ENCODE results near the gene FRMD5.
"Not testable (repeated sequence)": the region's sequence is repeated elsewhere in the genome, so short reads cannot be mapped to it uniquely, and the experiment has no call there.

Gene FRMD5

DNA sequence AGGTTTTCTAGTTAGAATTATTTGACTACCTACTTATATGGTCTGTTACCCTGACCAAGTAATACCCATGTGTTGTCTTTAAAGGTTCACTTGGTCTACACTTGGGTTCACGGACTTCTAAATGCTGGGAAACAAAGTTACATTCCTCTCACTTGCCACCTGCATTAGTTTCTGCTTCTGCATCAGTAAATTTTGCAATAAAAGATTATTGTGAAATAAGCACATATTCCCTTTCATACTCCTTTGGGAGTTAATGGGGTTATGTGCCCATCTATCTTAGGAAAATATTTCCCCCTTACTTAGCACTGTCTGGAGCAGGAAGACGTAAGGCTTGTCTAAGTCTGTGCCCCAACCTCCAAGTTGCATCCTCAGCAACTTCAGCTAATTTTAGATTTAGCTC, 160.7 kb downstream of the FRMD5 start:
- TF ChIP-seq, protein P1, sequence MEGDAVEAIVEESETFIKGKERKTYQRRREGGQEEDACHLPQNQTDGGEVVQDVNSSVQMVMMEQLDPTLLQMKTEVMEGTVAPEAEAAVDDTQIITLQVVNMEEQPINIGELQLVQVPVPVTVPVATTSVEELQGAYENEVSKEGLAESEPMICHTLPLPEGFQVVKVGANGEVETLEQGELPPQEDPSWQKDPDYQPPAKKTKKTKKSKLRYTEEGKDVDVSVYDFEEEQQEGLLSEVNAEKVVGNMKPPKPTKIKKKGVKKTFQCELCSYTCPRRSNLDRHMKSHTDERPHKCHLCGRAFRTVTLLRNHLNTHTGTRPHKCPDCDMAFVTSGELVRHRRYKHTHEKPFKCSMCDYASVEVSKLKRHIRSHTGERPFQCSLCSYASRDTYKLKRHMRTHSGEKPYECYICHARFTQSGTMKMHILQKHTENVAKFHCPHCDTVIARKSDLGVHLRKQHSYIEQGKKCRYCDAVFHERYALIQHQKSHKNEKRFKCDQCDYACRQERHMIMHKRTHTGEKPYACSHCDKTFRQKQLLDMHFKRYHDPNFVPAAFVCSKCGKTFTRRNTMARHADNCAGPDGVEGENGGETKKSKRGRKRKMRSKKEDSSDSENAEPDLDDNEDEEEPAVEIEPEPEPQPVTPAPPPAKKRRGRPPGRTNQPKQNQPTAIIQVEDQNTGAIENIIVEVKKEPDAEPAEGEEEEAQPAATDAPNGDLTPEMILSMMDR (IDR thresholded peaks at IDR 0.05; ENCODE audit: extremely low read depth, insufficient read depth, missing control alignments), result no peak
- DNase-seq (ENCODE audit: low spot score), result no peak
- in situ Hi-C loops (cut with MboI; ENCODE audit: low pct_unique_long_range_greater_than_20kb, low sequenced_read_pairs, unreplicated experiment), result no loop called here

DNA sequence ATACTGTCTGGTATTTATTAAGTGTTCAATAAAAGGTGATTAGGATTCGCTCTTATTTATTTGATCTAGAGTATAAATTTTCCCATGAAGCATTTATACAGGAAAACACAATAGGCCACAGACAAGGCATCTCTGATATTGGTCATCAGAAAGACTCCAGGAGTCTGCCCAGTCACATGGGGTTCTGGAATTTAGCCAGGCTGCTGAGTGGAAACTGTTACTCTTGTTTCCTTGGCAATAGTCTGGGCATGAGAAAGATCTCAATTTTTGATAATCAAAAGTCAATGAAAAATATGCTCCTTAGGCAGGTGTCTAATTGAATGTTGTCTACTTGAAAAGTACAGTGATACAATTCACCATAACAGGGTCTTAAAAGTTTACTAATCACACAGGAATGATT, 161.2 kb downstream of the FRMD5 start:
- TF ChIP-seq, protein P1 (IDR thresholded peaks at IDR 0.05; ENCODE audit: extremely low read depth, insufficient read depth, missing control alignments), result no peak
- in situ Hi-C loops (cut with MboI; ENCODE audit: low pct_unique_long_range_greater_than_20kb, low sequenced_read_pairs, unreplicated experiment), result no loop called here
- no peak for DNase-seq (ENCODE audit: low spot score)

DNA sequence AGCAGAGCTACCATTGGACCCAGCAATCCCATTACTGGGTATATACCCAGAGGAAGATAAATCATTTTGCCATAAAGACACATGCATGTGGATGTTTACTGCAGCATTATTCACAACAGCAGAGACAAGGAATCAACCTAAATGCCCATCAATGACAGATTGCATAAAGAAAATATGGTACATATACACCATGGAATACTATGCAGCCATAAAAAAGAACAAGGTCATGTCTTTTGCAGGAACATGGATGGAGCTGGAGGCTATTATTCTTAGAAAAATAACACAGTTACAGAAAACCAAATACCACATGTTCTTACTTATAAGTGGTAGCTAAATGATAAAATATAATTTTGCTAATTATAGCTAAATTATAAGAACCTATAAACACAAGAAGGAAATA, 162.3 kb downstream of the FRMD5 start:
- in situ Hi-C loops (cut with MboI; ENCODE audit: low pct_unique_long_range_greater_than_20kb, low sequenced_read_pairs, unreplicated experiment), result not testable (repeated sequence)

DNA sequence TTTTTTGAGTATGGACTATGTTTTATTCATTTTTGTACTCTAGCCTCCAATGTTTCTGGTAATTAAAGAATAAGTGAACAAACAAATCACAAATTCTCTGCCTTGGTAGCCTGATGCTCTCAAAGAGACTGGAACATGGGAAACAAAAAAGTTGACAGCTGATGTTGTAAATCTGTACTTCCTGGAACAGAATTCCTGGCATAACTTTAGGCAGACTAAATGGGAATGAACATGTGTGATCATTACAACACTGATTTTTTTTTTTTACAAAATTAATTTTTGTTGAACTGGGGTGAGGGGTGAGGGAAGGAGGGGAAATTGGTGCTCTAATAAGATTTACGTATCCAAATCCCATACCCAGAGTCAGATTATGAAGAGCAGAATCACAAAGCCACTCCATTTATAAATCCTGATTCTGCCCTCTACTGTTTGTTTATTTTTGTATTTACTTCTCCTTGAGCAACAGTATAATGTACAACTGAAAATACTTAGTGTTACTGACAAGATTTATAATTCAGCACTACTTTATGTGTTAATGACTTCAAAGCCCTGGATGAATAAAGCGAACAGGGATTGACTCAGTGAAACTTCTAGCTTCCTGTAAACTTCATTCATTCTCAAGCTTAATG, 165.0 kb downstream of the FRMD5 start:
- TF ChIP-seq, protein P1 (IDR thresholded peaks at IDR 0.05; ENCODE audit: extremely low read depth, insufficient read depth, missing control alignments), result no peak
- DNase-seq (ENCODE audit: low spot score), result no peak
- in situ Hi-C loops (cut with MboI; ENCODE audit: low pct_unique_long_range_greater_than_20kb, low sequenced_read_pairs, unreplicated experiment), result no loop called here

More for the DNA sequence above, 162.3 kb downstream of the FRMD5 start:
- DNase-seq (ENCODE audit: low spot score), result not testable (repeated sequence)

DNA sequence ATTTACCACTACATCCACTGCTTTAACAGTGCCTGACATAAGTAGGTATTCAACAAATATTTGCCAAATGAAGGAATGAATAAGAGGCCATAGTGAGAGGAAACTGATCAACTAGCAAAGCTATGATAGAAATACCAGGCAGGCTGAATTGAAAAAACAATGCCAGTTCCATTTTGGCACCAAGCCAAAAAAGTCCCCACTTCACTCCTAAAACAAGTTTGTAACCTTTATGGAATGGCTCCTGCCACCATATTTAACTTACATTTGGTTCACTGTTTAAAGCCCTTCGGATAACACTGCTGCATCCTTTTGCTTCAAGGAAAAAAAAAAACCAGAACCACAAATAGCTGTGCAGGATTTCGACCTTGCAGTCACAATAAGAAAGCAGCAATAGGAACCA, 166.1 kb downstream of the FRMD5 start:
- in situ Hi-C loops (cut with MboI; ENCODE audit: low pct_unique_long_range_greater_than_20kb, low sequenced_read_pairs, unreplicated experiment), result no loop called here
- no peak for DNase-seq (ENCODE audit: low spot score)
- TF ChIP-seq, protein P1 (IDR thresholded peaks at IDR 0.05; ENCODE audit: extremely low read depth, insufficient read depth, missing control alignments), result no peak

DNA sequence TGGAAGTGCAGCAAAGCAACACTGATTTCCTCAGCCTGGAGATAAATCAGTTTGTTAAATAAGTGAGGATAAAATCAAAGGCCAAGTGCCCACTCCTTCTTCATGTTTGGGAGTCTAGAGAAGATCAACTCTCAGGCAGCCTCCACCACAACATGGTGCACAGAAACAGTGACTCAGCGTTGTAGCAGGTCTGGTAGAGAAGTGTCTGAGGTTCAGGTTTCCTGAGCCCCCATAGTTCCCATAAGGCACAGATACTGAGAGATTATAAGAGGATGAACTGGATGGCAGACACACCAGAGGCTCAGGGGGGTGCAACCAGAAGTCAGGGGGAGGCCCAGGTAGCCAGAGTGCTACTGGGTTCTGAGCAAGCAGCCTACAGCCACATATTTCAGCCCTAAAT, 166.7 kb downstream of the FRMD5 start:
- in situ Hi-C loops (cut with MboI; ENCODE audit: low pct_unique_long_range_greater_than_20kb, low sequenced_read_pairs, unreplicated experiment), result no loop called here
- DNase-seq (ENCODE audit: low spot score), result no peak
- TF ChIP-seq, protein P1 (IDR thresholded peaks at IDR 0.05; ENCODE audit: extremely low read depth, insufficient read depth, missing control alignments), result no peak

DNA sequence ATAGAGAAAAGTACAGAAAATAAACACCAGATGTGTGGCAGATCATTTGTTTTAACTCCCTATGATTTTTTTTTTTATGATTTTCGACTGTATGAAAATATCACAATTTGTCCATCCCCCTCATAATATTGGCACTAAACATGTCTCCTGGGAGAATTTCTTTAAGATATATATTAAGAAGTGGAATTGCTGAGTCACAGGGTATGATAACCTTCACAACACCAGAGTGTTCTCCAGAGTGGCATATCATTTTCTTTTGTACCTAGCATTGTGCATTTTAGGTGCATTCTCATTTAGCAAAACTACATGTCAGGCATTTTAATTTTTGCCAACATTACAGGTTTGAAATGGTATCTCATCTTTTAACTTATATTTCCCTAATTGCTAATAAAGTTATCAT, 170.9 kb downstream of the FRMD5 start:
- in situ Hi-C loops (cut with MboI; ENCODE audit: low pct_unique_long_range_greater_than_20kb, low sequenced_read_pairs, unreplicated experiment), result no loop called here
- DNase-seq (ENCODE audit: low spot score), result no peak
- TF ChIP-seq, protein P1 (IDR thresholded peaks at IDR 0.05; ENCODE audit: extremely low read depth, insufficient read depth, missing control alignments), result no peak
